GM19397 (cell line): ENCODE measurements around the gene NEURL1.

Source experiments
- ATAC-seq: cut with Tn5 transposase; IDR thresholded peaks from one replicate; pipeline ENCODE4 v1.9.1; 2021; ENCODE audit warnings: mild to moderate bottlenecking, moderate library complexity; ENCODE audit not compliant: unreplicated experiment

Gene NEURL1, protein sequence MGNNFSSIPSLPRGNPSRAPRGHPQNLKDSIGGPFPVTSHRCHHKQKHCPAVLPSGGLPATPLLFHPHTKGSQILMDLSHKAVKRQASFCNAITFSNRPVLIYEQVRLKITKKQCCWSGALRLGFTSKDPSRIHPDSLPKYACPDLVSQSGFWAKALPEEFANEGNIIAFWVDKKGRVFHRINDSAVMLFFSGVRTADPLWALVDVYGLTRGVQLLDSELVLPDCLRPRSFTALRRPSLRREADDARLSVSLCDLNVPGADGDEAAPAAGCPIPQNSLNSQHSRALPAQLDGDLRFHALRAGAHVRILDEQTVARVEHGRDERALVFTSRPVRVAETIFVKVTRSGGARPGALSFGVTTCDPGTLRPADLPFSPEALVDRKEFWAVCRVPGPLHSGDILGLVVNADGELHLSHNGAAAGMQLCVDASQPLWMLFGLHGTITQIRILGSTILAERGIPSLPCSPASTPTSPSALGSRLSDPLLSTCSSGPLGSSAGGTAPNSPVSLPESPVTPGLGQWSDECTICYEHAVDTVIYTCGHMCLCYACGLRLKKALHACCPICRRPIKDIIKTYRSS

DNA sequence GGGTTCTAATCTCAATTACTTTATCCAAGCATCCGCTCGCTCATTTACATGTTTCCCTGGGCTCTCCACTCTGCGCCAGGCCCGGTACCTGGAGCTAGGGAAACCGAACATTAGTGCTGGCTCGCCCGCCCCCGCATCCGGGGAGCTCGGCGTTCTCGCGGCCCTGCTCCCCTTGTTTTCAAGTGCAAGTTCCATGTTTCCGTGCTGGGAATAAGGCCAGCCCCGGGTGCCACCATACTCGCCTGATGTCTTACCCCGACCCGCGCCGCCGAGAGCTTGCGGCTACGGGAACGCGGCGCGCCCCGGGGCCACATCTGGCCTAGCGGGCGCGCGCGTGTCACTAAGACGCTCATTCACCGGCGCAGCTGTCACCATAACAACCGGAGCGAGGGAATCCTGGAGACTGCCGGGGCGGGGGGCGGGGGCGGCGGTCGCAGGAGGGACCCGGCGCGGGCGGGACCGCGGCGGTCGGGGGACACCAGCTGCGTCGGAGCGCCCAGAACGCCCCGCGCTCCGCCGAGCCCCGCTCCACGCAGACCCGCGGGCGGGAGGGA, at the start of gene NEURL1:
Gene NEURL1, plus strand, starts transcription at position 344 of the 554 bp plus-strand sequence. CDS start 683 bp downstream, outside the sequence.
- no peak for ATAC-seq

DNA sequence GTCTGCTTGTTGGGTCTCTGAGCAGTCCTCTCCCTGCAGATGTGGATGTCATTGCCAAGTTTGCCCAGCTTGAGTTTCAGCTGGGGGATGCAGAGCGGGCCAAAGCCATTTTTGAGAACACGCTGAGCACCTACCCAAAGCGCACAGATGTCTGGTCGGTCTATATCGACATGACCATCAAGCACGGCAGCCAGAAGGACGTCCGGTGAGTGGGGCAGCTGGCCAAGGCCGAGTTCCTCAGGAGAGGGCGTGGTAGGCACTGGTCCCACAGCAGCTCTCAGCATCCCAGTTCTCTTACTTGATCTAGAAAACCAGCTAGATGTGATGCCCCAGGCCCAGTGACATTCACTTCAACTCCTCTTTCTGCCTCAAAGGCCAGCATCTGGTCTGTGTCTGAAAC, 49.0 kb upstream of the NEURL1 start:
- no peak for ATAC-seq

DNA sequence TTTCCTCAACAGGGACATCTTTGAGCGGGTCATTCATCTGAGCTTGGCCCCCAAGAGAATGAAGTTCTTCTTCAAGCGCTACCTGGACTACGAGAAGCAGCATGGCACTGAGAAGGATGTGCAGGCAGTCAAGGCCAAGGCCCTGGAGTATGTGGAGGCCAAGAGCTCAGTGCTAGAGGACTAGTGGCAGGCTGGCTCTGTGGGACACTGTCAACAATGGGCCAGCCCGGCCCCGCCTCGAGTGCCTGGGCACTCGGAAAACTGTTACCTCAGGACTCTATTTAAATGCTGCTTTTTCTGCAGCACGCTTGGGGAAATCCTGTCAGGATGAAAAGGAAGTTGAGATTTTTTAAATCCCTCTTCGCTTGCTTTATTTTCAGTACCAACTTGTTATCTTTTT, 48.1 kb upstream of the NEURL1 start:
- no peak for ATAC-seq

DNA sequence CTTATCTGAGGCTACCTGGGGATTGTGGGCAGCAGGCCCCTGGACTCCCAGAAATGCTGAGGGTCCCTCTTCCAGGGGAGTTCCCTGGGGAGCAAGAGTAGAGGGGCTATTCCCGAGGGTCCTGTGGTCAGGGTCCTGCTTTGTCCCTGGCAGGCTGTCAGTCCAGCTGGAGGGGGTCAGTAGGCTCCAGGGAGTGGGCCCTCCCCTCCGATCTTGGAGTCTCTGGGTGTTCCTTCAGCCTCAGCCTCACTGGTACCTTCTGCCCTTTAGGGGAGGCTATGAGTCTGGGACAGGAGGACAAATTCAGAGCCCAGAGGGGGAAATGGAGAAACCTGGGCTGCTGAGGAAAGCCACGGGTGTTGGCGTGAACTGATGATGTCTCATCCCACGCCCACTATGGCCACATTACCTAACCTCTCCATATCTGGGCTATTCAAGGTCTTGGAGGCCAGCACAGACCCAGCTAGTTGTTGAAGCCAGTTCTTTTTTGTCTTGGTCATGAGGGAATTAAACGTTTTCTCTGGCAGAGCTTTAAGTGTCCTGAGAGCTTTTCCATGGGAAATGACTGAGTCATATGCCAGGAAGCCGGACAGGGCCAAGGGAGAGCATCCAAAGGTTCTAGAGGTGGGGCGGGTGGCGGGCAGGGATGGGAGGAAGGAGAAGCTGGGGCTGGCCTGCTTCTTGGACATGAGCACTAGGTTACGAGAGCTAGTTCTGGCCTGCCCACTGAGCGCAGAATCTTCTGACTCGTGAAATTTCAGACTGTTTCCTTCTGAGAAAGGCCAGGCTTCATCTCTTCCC, 47.5 kb upstream of the NEURL1 start:
- no peak for ATAC-seq

DNA sequence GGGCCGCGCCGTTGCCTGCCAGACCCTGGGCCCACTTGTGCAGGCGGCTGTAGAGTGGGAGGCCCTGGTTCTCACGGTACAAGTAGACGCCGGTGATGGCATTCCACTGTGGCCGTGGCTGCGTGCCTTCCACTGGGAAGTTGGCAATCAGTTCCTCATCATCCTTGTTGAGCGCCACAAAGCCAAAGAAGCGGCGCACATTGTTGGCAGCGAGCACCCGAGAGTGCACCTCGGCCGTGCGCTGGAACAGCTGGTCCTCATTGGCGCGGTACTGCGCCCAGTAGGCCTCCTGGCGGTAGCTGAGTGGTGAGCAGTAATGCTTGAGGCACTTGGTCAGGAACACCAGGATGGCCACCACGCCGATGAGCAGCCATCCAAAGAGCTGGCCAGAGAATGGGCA, 46.3 kb upstream of the NEURL1 start:
- ATAC-seq, result no peak

DNA sequence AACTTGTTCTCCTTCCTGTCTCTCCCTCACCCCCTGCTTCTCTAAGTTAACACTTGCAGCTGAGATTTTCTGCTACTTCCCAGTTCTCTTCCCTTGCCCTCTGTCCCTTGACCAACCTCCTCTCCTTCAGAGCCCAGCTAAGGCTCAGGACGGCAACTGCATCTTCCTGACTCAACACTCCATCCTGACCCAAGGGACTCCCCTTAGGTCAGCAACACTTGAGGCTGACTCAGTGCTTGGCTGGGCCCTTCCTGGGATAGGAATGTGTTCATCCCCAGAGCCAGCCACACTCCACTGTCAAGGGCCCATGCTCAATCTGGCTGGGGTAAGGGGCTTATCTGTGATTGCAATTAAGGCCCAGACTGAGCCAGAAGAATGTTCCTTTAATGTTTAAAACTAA, 44.8 kb upstream of the NEURL1 start:
- ATAC-seq, result no peak

DNA sequence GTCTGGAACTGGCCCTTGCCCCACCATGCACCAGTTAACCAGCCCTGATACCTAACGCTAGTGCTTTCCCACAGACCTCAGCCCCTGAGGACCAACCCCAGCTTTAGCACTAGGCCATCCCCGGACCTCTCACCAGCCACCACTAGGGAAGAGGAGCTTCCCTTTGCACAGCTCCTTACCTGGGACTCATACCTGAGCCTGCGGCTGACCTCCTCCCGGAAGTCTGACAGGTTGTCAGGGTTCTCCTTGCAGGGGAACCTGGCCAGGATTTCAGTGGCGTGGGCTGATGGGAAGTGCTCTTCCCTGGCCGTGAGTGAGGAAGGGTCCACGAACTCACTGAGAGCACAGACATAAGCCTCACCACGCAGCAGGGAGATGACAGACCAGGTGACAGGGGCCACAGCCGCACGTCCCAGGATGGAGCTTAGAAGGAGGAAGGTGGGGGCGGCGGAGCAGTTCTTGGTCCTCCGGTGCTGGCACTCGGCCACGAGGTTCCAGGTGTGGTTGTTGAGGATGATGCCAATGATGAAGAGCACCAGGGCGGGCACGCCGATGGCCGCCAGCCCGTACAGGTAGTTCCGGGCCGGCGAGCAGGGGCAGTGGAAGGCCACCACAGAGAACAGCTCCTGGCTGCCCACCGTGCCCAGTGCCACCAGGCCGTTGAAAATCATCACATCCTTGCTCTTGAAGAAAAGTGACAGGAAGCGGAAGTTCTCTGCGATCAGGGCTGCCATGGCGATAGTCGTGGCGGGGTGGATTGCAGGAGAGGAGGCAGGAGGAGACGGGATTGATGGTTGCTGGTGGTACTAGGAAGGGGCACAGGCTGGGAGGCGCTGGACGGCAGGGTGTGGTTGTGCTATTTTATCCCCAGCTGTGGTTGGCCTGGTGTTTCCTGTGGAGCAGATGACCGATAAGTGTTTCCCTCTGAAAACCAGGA, 44.0 kb upstream of the NEURL1 start:
- no peak for ATAC-seq

DNA sequence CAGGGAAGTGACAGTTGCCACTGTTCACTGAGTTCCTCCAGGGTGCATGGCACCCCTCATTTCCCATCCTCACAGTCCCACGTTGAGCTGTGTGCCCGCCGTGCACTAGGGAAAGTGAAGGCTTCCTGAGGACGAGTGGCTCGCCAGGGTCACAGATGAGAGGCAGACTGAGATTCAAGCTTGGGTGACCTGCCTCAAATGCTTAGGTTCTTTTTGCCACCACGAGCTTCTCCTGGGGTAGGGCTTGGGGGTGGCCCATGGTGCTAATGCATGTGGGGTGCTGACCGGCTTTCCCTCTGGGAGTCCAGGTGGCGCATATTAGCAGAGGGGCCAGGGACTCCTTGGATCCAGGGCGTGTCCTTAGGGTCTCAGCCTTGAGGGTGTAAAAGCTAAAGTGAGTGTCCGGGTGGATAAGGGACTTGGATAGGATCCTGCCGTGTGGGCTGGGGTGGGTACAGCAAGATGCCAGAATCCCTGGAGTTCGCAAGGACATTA, 43.3 kb upstream of the NEURL1 start:
- no peak for ATAC-seq

DNA sequence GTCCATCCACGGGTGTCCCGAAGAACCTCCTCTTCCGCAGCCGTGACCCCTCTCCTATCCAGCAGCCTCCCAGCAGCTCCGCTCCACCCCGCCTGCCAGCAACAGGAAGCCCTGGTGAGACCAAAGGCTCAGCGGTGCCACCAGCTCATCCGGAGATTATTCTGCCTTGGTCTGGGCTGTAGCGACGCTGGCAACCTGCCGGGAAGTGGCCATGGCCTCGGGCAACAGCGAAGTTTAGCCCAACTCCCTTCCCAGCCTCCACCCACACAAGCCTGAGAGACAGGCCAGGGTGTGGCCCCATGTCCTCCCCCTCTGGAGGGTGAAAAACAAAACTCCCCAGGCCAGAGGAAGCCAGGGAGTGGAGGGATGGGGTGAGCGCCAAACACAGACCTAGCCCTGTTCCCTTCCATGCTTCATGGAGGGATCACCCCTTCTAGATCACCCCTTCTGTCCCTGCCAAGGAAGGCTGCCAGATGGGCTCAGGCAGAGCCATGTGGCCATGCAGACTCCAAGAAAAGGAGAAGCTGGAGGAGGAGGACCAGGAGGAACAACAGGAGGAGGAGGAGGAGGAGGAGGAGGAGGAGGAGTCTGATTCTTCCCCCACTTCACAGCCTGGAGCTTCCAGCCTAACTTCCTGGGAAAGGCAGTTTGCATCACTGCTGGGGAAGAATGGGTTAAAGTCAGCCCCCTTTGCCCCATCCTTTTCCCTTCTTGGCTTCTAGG, 42.3 kb upstream of the NEURL1 start:
- ATAC-seq, result no peak

DNA sequence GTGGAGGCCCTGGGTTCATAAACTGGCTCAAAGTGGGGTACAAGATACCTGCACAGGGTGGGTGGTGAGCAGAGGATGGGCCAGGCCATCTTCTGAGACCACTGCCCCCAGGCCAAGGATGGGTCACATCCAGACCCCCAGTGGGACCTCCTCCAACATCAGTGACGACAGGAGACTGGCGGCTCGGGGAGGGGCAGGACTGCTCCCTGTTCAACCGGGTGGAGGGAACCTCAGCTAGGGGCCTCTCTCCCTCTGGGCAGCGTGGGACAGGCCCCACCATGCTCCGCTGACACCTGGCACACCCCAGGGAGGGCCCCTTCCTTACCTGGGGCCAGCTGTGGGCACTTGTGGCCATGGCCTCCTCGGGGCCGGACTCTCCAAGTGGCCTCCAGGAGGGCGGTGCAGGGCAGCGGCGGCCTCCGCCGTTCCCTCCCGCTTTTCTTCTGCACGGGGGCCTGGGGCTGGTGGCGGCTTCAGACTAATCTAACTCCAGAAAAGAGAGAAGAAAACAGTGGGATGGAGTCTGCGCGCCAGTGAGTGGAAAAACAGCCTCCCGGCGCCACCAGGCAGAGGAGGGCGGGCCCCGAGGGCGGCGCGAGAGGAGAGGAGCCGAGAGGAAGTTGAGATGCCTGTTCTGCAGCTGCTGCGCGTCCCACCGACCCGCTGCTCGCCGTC, 41.5 kb upstream of the NEURL1 start, which contains the start of gene CALHM2:
Gene CALHM2, minus strand, starts transcription at position 540 of the 675 bp plus-strand sequence. CDS start 2,429 bp downstream, outside the sequence.
- peak; percentile 53 for ATAC-seq

DNA sequence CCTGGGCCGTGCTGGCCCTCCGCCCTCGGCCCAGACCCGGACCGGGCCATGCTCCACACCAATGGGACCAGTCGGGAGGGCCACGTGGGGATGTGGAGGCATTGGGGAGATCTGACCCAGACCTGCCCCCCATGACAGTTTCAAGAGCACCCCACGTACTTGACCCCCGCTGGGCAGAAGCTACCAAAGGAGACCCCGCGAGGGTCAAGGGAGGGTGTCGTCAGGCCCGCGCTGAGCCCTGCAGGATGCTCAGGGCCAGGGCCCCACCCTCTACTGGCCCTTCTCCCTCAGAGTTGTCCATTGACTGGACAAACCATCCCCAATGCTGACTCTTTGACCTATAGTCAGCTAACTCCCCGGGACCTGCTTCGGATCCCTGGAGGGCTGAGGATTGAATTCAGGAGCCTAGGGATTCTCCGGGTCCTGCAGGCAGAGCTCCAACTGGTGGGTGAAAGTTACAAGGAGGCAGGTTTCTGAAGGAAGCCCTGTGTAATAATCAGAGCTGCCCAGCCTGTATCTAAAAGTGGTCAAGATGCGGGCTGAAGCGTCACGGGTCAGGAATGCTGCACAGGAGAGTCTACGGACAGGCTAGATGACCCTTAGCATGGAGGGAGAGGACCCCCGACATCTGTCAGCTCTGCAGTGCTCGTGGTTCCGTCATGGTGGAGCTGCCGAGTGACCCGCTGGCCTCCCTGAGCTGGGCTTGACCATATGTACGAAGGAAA, 40.8 kb upstream of the NEURL1 start:
- ATAC-seq, result no peak

DNA sequence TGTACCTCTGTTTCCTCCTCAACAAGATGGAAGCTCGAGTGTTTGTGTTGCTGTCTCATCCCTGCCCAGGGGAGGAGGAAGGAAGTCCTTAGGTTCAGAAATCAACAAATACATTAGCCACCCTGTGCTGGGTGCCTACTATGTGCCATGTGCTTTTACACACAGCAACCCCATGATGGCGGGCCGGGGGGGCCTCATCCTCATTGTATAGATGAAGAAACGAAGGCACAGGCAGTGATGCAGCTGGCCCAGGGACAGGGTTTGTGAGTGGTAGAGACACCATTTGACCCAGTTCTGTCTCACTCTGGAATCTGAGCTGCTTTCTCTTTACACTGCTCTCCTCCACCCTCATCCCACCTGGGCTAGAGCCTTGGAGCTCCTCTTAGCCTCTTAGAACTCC, 39.5 kb upstream of the NEURL1 start:
- no peak for ATAC-seq

DNA sequence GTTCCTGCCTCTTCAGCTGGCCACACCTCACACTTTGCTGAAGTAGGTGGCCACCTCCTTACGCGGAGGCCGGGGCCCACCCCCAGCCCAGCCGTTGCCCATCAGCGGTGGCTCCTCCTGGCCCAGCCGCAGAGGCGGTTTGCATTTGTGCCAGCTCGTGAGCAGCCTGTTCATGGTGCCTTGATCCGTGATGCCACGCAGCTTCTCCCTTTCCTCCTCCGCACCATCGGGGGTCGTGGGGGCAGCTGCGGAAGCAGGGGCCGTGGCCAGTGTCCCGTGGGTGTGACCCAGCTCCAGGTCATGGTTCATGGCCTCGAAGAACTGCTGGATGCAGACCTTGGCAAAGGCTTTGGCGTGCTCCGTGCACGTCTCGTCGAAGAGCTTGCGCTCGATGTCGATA, 38.3 kb upstream of the NEURL1 start:
- ATAC-seq, result no peak

DNA sequence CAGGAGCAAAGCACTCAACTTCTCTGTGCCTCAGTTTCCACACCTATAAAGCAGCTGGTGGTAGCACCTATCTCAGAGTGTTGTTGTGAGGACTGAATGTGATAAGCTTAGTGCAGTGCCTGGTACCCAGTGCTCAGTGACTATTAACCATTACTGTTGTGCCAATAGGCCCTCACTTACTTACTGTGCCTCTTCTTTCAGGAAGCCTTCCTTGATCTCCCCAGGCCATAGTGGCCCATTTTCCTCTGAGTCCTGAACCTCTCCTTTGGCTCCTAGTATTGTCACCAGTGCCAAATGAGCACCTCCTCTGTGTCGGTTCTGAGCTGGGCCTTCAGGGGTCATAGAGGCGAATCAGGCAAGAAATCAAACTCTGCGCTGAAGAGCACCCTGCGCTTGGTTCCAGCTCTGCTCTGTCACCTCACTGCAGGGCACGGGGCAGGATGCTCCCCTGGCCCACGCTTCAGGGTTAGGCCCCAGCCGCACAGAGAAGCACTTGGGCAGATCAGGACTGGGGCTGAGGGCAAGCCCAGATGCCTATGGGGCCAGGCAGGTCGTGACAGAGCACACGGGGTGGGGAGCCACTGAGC, 37.3 kb upstream of the NEURL1 start:
- no peak for ATAC-seq

DNA sequence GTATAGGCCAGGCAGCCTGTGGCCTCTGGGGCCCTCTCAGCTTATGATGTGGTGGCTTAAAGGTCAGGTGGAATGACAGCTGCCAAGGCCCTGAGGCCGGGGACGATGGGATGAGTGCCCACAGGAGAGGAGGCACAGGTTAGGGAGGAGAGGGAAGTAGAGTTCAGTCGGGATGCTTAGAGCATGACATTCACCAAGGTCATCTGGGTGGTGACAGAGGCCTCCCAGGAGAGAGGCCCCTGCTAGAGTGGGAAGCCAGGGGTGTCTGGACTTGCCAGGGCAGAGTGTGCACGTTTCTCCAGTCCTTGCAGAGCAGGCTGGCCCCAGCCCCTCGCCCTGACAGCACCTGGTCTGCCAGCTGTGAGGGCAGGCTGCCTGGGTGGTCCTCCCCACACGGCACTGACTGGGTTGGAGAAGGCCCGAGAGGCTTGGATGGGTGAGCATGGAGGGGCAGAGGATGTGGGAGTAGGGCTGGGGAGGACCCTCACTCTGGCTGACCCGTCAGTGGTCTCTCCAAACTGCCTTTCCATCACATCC, 36.3 kb upstream of the NEURL1 start:
- ATAC-seq, result no peak

DNA sequence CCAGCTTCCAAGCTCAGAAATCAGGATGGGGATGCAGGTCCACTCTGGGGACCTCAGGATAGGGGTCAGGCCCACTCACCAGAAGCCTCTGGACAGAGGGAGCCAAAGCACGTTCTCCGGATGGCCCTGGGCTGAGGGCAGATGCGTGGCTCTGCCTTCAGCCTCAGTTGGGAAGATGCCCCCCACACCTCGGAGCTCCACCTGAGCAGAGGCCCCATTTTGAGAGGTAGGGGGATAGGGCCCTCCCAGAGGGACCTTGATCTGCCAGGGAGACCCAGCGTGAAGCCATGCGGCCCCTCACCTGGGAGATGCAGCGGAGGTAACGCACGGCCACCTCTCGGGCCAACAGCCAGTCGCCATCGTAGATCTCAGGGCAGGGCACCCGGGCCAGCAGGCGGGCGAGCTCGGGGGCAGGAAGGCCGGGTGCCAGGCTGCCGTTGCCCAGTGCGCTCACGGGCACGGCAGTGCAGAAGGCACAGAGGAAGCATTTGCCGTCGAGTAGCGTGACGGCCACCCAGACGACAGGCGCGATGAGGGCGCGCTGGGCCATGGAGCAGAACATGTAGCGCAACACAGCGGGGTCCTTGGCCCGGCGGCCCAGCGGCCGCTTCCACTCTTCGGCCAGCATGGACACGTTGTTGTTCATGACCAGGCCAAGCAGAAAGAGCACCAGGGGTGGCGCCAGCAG, 35.5 kb upstream of the NEURL1 start:
- ATAC-seq, result no peak

DNA sequence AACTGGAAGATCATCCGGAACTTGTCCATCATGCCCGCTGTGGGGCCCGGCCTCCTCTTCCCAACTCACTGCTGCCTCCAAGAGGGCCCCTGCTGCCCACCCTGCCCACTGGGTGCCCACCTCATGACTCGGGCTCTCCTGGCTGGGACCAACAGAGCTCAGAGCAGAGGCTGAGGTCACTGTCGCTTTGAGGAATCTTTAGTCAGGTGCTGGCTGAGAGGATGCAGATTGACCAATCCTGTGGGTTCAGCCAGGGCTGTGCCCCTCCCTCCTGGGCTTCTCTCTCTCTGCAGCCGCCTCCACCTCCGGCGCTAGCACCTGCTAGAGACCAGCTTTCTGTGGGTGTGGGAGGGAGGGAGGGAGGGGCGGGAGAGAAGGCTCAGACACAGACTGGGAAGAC, 34.8 kb upstream of the NEURL1 start, which contains the start of gene CALHM1:
Gene CALHM1, minus strand, starts transcription at position 181 of the 400 bp plus-strand sequence. Its CDS starts 149 bp downstream, at position 32.
- no peak for ATAC-seq
